Fibroblast of lung (primary cell): ENCODE results near the gene NPEPL1. TPM values are rescaled to one million over a fixed set of nuclear protein-coding genes. Genes with fewer than 3 reads are reported as not detected.
"Not testable (repeated sequence)": the region's sequence is repeated elsewhere in the genome, so short reads cannot be mapped to it uniquely, and the experiment has no call there.

Experiments used
- DNase-seq, 2 donors: peaks; one replicate each; pipeline versions ENCODE4 v3.0.0 to v3.0.0-alpha.2; 2010; ENCODE audit warnings: low read depth in 2 of 2
- H2AFZ ChIP-seq: 2 replicates; pipeline ENCODE4 v1.5.1; 2012; ENCODE audit warnings: low read length, control low read depth, inconsistent platforms
- H3K27ac ChIP-seq: 2 replicates; pipeline ENCODE4 v1.5.1; 2011; ENCODE audit warnings: low read length, control low read depth; ENCODE audit not compliant: insufficient read depth
- H3K27me3 ChIP-seq: 2 replicates; pipeline ENCODE4 v1.5.1; 2011; ENCODE audit warnings: mild to moderate bottlenecking, low read length; ENCODE audit not compliant: control insufficient read depth, insufficient read depth
- H3K36me3 ChIP-seq: 2 replicates; pipeline ENCODE4 v1.5.1; 2011; ENCODE audit warnings: low read length; ENCODE audit not compliant: control insufficient read depth, insufficient read depth
- H3K4me1 ChIP-seq: 2 replicates; pipeline ENCODE4 v1.5.1; 2011; ENCODE audit warnings: low read length; ENCODE audit not compliant: control insufficient read depth, insufficient read depth; ENCODE audit errors: extremely low read depth
- H3K4me2 ChIP-seq: 2 replicates; pipeline ENCODE4 v1.5.1; 2011; ENCODE audit warnings: low read length, control low read depth; ENCODE audit not compliant: insufficient read depth; ENCODE audit errors: extremely low read depth
- H3K4me3 ChIP-seq, 4 experiments: fragments of 200-600 bp in 1 of 4; sonication (generic) in 1 of 4; replicated peaks in 1 of 4; 2 replicates each; pipeline ENCODE4 v1.5.1; 2011 to 2016; ENCODE audit warnings: low read length in 4 of 4, low read depth in 3 of 4, mild to moderate bottlenecking in 3 of 4, control low read depth in 2 of 4, inconsistent platforms in 1 of 4, mixed read lengths in 1 of 4; ENCODE audit not compliant: insufficient read depth in 1 of 4; ENCODE audit errors: control extremely low read depth in 1 of 4
- H3K79me2 ChIP-seq: 2 replicates; pipeline ENCODE4 v1.5.1; 2012; ENCODE audit warnings: mild to moderate bottlenecking, low read length, inconsistent platforms; ENCODE audit not compliant: control insufficient read depth, insufficient read depth
- H3K9ac ChIP-seq: 2 replicates; pipeline ENCODE4 v1.5.1; 2011; ENCODE audit warnings: mild to moderate bottlenecking, low read length, control low read depth; ENCODE audit not compliant: insufficient read depth
- H3K9me3 ChIP-seq: 2 replicates; pipeline ENCODE4 v1.5.1; 2012; ENCODE audit warnings: low read depth, low read length; ENCODE audit not compliant: control insufficient read depth, insufficient read depth
- H4K20me1 ChIP-seq: 2 replicates; pipeline ENCODE4 v1.5.1; 2011; ENCODE audit warnings: low read length; ENCODE audit not compliant: control insufficient read depth, insufficient read depth; ENCODE audit errors: extremely low read depth
- CTCF ChIP-seq, 2 donors: IDR thresholded peaks in 1 of 2; conservative IDR thresholded peaks in 1 of 2; 1 replicate in 1 of 2; 2 replicates in 1 of 2; pipeline ENCODE4 v1.5.1; 2011 to 2012; ENCODE audit warnings: low read length in 2 of 2, control low read depth in 1 of 2, inconsistent platforms in 1 of 2, low read depth in 1 of 2, mild to moderate bottlenecking in 1 of 2
- EZH2 ChIP-seq: IDR thresholded peaks from 2 replicates; pipeline ENCODE4 v1.5.1; 2012; ENCODE audit warnings: low read length, control low read depth, mild to moderate bottlenecking; ENCODE audit errors: missing control alignments
- polyA plus RNA-seq, 2 donors: library from polyadenylated mRNA; depleted of rRNA in 1 of 2; stranded (reverse) in 1 of 2; unstranded in 1 of 2; fragments of >200 nt; gene quantifications; 2 replicates each; pipeline ENCODE4 v1.2.1, GENCODE V29; 2011 to 2012; ENCODE audit warnings: missing spikeins in 1 of 2
- total RNA-seq: library from RNA; depleted of rRNA; stranded (reverse); fragments of >200 nt; gene quantifications from 2 replicates; pipeline ENCODE4 v1.2.1, GENCODE V29; 2014

Gene NPEPL1
- total and polyA plus RNA-seq, 2 donors (not counting 1 experiment from before 2014, with no cell fraction given), result 2.9 to 24.6 TPM

- Histone ChIP-seq H3K79me2 (no peaks in the 10 kb centered on the region), H2AFZ (no peak overlapping the region), H3K36me3 (no peaks in the 10 kb centered on the region), H3K4me1 (no peaks in the 10 kb centered on the region), H4K20me1 (no peaks in the 10 kb centered on the region), H3K4me2 (no peak overlapping the region), H3K4me3 (no peak overlapping the region), H3K9me3 (no peaks in the 10 kb centered on the region), H3K27ac (no peak overlapping the region), H3K27me3 (no peaks in the 10 kb centered on the region), H3K9ac (no peak overlapping the region)
- no peak for DNase-seq
- TF ChIP-seq EZH2 (no peak), CTCF (conservative IDR thresholded peaks at IDR 0.05 in 1 of 2, IDR thresholded peaks at IDR 0.05 in 1 of 2; ENCODE audit: low read depth in 1 of 2, low read length in 2 of 2) (no peak)
Observed at GRCh38 chr20:58755766-58756449, 63.3 kb downstream of the NPEPL1 start.

GRCh38 chr20:58756450-58756775 lies 63.8 kb downstream of the NPEPL1 start:
- Histone ChIP-seq H3K4me3 (no peak overlapping the region), H2AFZ (no peak overlapping the region), H3K9ac (no peak overlapping the region), H3K27ac (no peak overlapping the region), H3K79me2 (no peaks in the 10 kb centered on the region), H3K4me1 (no peaks in the 10 kb centered on the region), H3K27me3 (no peaks in the 10 kb centered on the region), H3K4me2 (no peak overlapping the region), H3K36me3 (no peaks in the 10 kb centered on the region), H4K20me1 (no peaks in the 10 kb centered on the region), H3K9me3 (no peaks in the 10 kb centered on the region)
- DNase-seq, result no peak
- no peak for TF ChIP-seq EZH2
- no peak for TF ChIP-seq CTCF (conservative IDR thresholded peaks at IDR 0.05 in 1 of 2, IDR thresholded peaks at IDR 0.05 in 1 of 2; ENCODE audit: low read depth in 1 of 2, low read length in 2 of 2)

DNA sequence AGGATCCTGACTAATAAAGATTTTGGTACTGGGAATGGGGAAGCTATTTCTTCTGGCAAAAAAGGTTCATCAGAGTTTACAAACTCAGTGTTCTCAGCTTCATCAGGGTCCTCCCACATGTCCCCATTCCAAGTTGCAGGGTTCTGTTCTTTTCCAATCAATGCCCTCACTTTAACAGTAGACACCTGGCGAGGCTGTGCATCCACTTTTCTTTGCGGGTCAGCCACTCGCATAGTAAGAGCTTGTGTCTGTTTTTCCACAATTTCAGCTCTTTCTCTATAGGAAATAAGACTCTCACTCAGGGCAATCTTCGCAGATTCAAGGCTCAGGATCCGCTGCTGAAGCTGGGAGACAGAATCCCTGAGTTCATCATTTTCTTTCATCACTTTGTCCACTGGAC lies 65.0 kb downstream of the NPEPL1 start:
- H3K36me3 ChIP-seq, H2AFZ ChIP-seq, H3K27ac ChIP-seq, H3K9me3 ChIP-seq, DNase-seq, H3K4me1 ChIP-seq, H4K20me1 ChIP-seq, H3K79me2 ChIP-seq, H3K9ac ChIP-seq, H3K27me3 ChIP-seq, H3K4me2 ChIP-seq, H3K4me3 ChIP-seq: not testable (repeated sequence)
